Measurements from ENCODE around the gene ITIH3.

DNA sequence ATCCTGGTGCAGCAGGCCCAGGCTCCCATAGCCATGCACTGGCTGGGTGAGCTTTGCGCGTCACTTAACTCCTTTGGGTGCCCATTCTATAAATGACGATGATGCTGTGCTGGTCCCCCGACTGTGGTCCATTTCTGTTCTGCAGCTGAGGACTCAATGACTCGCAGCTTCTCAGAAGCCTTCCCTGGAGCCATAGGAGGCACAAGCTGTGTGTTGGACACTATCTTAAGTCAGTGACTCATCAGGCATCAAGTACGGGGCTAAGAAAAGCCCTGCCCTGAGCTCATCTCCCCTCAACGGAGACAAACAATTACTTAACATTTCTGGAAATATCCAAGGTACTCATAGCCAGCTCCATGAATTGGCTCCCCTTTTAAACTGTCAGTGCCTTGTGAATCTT lies 54.0 kb downstream of the ITIH3 start:
- TF ChIP-seq SPI1 (IDR thresholded peaks at IDR 0.05; ENCODE audit: borderline replicate concordance, insufficient read depth, low read depth, low read length) = no peak
- TF ChIP-seq, protein P1, sequence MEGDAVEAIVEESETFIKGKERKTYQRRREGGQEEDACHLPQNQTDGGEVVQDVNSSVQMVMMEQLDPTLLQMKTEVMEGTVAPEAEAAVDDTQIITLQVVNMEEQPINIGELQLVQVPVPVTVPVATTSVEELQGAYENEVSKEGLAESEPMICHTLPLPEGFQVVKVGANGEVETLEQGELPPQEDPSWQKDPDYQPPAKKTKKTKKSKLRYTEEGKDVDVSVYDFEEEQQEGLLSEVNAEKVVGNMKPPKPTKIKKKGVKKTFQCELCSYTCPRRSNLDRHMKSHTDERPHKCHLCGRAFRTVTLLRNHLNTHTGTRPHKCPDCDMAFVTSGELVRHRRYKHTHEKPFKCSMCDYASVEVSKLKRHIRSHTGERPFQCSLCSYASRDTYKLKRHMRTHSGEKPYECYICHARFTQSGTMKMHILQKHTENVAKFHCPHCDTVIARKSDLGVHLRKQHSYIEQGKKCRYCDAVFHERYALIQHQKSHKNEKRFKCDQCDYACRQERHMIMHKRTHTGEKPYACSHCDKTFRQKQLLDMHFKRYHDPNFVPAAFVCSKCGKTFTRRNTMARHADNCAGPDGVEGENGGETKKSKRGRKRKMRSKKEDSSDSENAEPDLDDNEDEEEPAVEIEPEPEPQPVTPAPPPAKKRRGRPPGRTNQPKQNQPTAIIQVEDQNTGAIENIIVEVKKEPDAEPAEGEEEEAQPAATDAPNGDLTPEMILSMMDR (IDR thresholded peaks at IDR 0.05 in 2 of 3, conservative IDR thresholded peaks at IDR 0.05 in 1 of 3; ENCODE audit: control insufficient read depth in 2 of 3, extremely low read depth in 1 of 3, insufficient read depth in 1 of 3, low read depth in 3 of 3, low read length in 3 of 3) = no peak
- TF ChIP-seq RCOR1 (conservative IDR thresholded peaks at IDR 0.05; ENCODE audit: low read depth, low read length) = no peak
- no peak for TF ChIP-seq HDAC6 (IDR thresholded peaks at IDR 0.05; ENCODE audit: unreplicated experiment)
- no peak for TF ChIP-seq POLR2AphosphoS2 (IDR thresholded peaks at IDR 0.05; ENCODE audit: low read depth, low read length)
- TF ChIP-seq, protein P2, sequence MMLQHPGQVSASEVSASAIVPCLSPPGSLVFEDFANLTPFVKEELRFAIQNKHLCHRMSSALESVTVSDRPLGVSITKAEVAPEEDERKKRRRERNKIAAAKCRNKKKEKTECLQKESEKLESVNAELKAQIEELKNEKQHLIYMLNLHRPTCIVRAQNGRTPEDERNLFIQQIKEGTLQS (IDR thresholded peaks at IDR 0.05; ENCODE audit: borderline replicate concordance, extremely low read depth, low read depth, low read length) = no peak
- no peak for TF ChIP-seq TAF1 (IDR thresholded peaks at IDR 0.05; ENCODE audit: borderline replicate concordance, low read depth, low read length)
- TF ChIP-seq, protein P3, sequence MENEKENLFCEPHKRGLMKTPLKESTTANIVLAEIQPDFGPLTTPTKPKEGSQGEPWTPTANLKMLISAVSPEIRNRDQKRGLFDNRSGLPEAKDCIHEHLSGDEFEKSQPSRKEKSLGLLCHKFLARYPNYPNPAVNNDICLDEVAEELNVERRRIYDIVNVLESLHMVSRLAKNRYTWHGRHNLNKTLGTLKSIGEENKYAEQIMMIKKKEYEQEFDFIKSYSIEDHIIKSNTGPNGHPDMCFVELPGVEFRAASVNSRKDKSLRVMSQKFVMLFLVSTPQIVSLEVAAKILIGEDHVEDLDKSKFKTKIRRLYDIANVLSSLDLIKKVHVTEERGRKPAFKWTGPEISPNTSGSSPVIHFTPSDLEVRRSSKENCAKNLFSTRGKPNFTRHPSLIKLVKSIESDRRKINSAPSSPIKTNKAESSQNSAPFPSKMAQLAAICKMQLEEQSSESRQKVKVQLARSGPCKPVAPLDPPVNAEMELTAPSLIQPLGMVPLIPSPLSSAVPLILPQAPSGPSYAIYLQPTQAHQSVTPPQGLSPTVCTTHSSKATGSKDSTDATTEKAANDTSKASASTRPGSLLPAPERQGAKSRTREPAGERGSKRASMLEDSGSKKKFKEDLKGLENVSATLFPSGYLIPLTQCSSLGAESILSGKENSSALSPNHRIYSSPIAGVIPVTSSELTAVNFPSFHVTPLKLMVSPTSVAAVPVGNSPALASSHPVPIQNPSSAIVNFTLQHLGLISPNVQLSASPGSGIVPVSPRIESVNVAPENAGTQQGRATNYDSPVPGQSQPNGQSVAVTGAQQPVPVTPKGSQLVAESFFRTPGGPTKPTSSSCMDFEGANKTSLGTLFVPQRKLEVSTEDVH (IDR thresholded peaks at IDR 0.05; ENCODE audit: low read depth, partially characterized antibody) = no peak
- no peak for TF ChIP-seq SMC3 (IDR thresholded peaks at IDR 0.05; ENCODE audit: borderline replicate concordance, low read length)
- TF ChIP-seq NFYA (IDR thresholded peaks at IDR 0.05; ENCODE audit: borderline replicate concordance, low read depth, low read length) = no peak
- no peak for TF ChIP-seq EZH2 (IDR thresholded peaks at IDR 0.05; ENCODE audit: borderline replicate concordance, control insufficient read depth, low read depth, low read length)
- TF ChIP-seq, protein P4, sequence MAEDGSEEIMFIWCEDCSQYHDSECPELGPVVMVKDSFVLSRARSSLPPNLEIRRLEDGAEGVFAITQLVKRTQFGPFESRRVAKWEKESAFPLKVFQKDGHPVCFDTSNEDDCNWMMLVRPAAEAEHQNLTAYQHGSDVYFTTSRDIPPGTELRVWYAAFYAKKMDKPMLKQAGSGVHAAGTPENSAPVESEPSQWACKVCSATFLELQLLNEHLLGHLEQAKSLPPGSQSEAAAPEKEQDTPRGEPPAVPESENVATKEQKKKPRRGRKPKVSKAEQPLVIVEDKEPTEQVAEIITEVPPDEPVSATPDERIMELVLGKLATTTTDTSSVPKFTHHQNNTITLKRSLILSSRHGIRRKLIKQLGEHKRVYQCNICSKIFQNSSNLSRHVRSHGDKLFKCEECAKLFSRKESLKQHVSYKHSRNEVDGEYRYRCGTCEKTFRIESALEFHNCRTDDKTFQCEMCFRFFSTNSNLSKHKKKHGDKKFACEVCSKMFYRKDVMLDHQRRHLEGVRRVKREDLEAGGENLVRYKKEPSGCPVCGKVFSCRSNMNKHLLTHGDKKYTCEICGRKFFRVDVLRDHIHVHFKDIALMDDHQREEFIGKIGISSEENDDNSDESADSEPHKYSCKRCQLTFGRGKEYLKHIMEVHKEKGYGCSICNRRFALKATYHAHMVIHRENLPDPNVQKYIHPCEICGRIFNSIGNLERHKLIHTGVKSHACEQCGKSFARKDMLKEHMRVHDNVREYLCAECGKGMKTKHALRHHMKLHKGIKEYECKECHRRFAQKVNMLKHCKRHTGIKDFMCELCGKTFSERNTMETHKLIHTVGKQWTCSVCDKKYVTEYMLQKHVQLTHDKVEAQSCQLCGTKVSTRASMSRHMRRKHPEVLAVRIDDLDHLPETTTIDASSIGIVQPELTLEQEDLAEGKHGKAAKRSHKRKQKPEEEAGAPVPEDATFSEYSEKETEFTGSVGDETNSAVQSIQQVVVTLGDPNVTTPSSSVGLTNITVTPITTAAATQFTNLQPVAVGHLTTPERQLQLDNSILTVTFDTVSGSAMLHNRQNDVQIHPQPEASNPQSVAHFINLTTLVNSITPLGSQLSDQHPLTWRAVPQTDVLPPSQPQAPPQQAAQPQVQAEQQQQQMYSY (CRISPR knock-in tag; IDR thresholded peaks at IDR 0.05) = no peak
- no peak for TF ChIP-seq CEBPB (IDR thresholded peaks at IDR 0.05; ENCODE audit: borderline replicate concordance in 1 of 2, low read depth in 2 of 2, low read length in 2 of 2)
